ENCODE results near the gene LRRC7. TPM values are rescaled to one million over a fixed set of nuclear protein-coding genes. Genes with fewer than 3 reads are reported as not detected.
"Not testable (repeated sequence)": the region's sequence is repeated elsewhere in the genome, so short reads cannot be mapped to it uniquely, and the experiment has no call there.

Gene LRRC7
- total RNA-seq, 1 experiment from 2014 or later, result 0.14 TPM

DNA sequence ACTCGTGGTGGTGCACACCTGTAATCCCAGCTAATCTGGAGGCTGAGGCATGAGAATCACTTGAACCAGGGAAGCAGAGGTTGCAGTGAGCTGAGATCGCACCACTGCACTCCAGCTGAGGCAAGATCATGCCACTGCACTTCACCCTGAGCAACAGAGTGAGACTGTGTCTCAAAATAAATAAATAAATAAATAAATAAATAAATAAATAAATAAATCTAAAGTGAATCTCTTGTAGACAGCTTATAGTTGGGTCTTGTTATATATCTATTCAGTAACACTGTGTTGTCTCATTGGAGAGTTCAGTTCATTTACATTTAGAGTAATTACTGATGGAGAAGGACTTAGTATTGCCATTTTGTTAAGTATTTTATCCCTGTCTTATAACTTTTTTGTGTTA lies 379.2 kb downstream of the LRRC7 start:
- Mint-ChIP-seq H3K27ac (ENCODE audit: unreplicated experiment) (no peak overlapping the region), H3K27me3 (ENCODE audit: unreplicated experiment) (no peaks in the 10 kb centered on the region), H3K36me3 (ENCODE audit: insufficient read depth, unreplicated experiment) (no peaks in the 10 kb centered on the region), H3K9me3 (ENCODE audit: low read depth, unreplicated experiment) (no peaks in the 10 kb centered on the region), H3K4me1 (ENCODE audit: low read depth, unreplicated experiment) (no peaks in the 10 kb centered on the region), H3K4me3 (ENCODE audit: low read depth, unreplicated experiment) (no peak overlapping the region)
- CTCF ChIA-PET, result no interaction called here
- TF ChIP-seq, protein P1, sequence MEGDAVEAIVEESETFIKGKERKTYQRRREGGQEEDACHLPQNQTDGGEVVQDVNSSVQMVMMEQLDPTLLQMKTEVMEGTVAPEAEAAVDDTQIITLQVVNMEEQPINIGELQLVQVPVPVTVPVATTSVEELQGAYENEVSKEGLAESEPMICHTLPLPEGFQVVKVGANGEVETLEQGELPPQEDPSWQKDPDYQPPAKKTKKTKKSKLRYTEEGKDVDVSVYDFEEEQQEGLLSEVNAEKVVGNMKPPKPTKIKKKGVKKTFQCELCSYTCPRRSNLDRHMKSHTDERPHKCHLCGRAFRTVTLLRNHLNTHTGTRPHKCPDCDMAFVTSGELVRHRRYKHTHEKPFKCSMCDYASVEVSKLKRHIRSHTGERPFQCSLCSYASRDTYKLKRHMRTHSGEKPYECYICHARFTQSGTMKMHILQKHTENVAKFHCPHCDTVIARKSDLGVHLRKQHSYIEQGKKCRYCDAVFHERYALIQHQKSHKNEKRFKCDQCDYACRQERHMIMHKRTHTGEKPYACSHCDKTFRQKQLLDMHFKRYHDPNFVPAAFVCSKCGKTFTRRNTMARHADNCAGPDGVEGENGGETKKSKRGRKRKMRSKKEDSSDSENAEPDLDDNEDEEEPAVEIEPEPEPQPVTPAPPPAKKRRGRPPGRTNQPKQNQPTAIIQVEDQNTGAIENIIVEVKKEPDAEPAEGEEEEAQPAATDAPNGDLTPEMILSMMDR (IDR thresholded peaks at IDR 0.05; ENCODE audit: unreplicated experiment), result no peak
- DNase-seq, result no peak
- no TSS peak for BruUV-seq (replicated peaks)
- intact Hi-C loops (cut with micrococcal nuclease; ENCODE audit: unreplicated experiment), result no loop called here

DNA sequence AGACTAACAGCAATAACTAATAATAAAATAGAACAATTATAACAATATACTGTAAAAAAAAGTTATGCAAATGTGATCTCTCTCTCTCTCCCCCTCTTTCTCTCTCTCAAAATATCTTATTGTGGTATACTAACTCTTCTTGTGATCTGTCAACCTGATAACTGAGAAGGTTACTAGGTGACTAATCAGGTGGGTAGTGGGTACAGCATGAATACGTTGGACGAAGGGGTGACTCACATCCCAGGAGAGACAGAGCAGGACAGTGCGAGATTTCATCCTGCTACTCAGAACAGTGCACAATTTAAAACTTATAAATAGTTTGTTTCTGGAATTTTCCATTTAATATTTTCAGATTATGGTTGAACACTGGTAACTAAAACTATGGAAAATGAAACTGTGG lies 380.1 kb downstream of the LRRC7 start:
- Mint-ChIP-seq H3K4me3 (ENCODE audit: low read depth, unreplicated experiment) (no peak overlapping the region), H3K27ac (ENCODE audit: unreplicated experiment) (no peak overlapping the region), H3K4me1 (ENCODE audit: low read depth, unreplicated experiment) (no peaks in the 10 kb centered on the region), H3K27me3 (ENCODE audit: unreplicated experiment) (no peaks in the 10 kb centered on the region), H3K36me3 (ENCODE audit: insufficient read depth, unreplicated experiment) (no peaks in the 10 kb centered on the region), H3K9me3 (ENCODE audit: low read depth, unreplicated experiment) (no peaks in the 10 kb centered on the region)
- no peak for DNase-seq
- intact Hi-C loops (cut with micrococcal nuclease; ENCODE audit: unreplicated experiment), result no loop called here
- TF ChIP-seq, protein P1 (IDR thresholded peaks at IDR 0.05; ENCODE audit: unreplicated experiment), result no peak
- CTCF ChIA-PET, result no interaction called here
- no TSS peak for BruUV-seq (replicated peaks)

DNA sequence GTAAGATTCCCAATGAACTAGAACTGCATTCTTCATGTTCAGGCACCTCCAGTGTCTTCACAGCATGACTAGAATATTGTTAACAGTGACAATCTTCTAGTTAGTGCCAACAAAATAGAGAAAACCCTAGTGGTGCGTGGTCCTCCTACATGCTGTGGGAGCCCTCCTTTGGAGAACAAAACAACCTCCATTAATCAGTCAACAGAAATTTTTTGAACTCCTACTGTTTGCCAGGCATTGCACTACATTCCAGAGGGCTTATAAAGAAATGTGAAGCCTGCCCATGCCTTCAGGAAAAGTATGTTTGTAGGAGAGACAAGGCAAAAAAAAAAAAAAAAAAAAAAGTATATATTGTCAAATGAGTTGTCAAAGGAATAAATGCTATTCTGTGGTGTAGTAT lies 385.0 kb downstream of the LRRC7 start:
- H3K9me3 Mint-ChIP-seq (ENCODE audit: low read depth, unreplicated experiment), result no peaks in the 10 kb centered on the region
- CTCF ChIA-PET, result no interaction called here
- H3K27me3 Mint-ChIP-seq (ENCODE audit: unreplicated experiment), result no peaks in the 10 kb centered on the region
- no peaks in the 10 kb centered on the region for H3K36me3 Mint-ChIP-seq (ENCODE audit: insufficient read depth, unreplicated experiment)
- TF ChIP-seq, protein P1 (IDR thresholded peaks at IDR 0.05; ENCODE audit: unreplicated experiment), result no peak
- H3K27ac Mint-ChIP-seq (ENCODE audit: unreplicated experiment), result no peak overlapping the region
- intact Hi-C loops (cut with micrococcal nuclease; ENCODE audit: unreplicated experiment), result no loop called here
- no peak for DNase-seq
- no TSS peak for BruUV-seq (replicated peaks)
- no peak overlapping the region for H3K4me3 Mint-ChIP-seq (ENCODE audit: low read depth, unreplicated experiment)
- H3K4me1 Mint-ChIP-seq (ENCODE audit: low read depth, unreplicated experiment), result no peaks in the 10 kb centered on the region

DNA sequence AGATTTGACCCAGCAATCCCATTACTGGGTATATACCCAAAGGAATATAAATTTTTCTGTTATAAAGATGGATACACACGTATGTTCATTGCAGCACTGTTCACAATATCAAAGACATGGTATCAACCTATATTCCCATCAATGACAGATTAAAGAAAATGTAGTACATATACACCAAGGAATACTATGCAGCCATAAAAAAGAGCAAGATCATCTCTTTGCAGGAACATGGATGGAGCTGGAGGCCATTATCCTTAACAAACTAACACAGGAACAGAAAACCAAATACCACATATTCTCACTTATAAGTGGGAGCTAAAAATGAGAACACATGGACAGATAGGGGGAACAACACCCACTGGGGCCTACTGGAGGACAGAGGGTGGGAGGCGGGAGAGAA lies 394.7 kb downstream of the LRRC7 start:
- H3K9me3 Mint-ChIP-seq (ENCODE audit: low read depth, unreplicated experiment); H3K4me3 Mint-ChIP-seq (ENCODE audit: low read depth, unreplicated experiment); H3K36me3 Mint-ChIP-seq (ENCODE audit: insufficient read depth, unreplicated experiment); H3K27me3 Mint-ChIP-seq (ENCODE audit: unreplicated experiment); CTCF ChIA-PET; BruUV-seq (replicated peaks); DNase-seq; intact Hi-C loops (cut with micrococcal nuclease; ENCODE audit: unreplicated experiment); H3K27ac Mint-ChIP-seq (ENCODE audit: unreplicated experiment): not testable (repeated sequence)
- H3K4me1 Mint-ChIP-seq (ENCODE audit: low read depth, unreplicated experiment), result peaks cover 39% of the 10 kb centered on the region

DNA sequence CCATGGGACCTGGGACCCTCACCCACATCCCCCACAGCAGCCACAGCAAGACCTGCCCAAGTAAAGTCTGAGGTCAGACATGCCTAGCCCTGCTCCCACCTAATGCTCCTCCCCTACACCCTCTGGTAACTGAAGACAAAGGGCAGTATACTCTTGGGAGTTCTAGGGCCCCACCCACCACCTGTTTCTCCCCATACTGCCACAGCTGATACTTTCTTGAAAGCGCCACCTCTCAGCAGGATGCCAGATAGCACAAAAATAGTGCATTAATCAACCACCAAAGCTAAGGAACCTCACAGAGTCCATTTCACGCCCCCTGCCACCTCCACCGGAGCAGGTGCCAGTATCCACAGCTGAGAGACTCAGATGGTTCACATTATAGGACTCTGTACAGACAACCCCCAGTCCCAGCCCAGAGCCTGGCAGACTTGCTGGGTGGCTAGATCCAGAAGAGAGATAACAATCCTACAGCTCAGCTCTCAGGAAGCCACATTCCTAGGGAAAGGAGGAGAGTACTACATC lies 399.6 kb downstream of the LRRC7 start:
- peaks cover 19% of the 10 kb centered on the region for H3K4me1 Mint-ChIP-seq (ENCODE audit: low read depth, unreplicated experiment)
- TF ChIP-seq, protein P1 (IDR thresholded peaks at IDR 0.05; ENCODE audit: unreplicated experiment), result no peak
- intact Hi-C loops (cut with micrococcal nuclease; ENCODE audit: unreplicated experiment), result loop anchor here (2.0 kb wide), 1 partner anchor 77 kb away; no protein-coding TSS in a partner anchor
- H3K4me3 Mint-ChIP-seq (ENCODE audit: low read depth, unreplicated experiment), result peak overlapping the region; percentile 47
- H3K36me3 Mint-ChIP-seq (ENCODE audit: insufficient read depth, unreplicated experiment), result no peaks in the 10 kb centered on the region
- BruUV-seq (replicated peaks), result no TSS peak
- CTCF ChIA-PET, result no interaction called here
- H3K27me3 Mint-ChIP-seq (ENCODE audit: unreplicated experiment), result no peaks in the 10 kb centered on the region
- peaks cover 11% of the 10 kb centered on the region for H3K9me3 Mint-ChIP-seq (ENCODE audit: low read depth, unreplicated experiment)
- peak overlapping the region; percentile 81 for H3K27ac Mint-ChIP-seq (ENCODE audit: unreplicated experiment)
- peak; percentile 30 for DNase-seq
